ENCODE results near the gene PPP1R12B. TPM values are rescaled to one million over a fixed set of nuclear protein-coding genes. Genes with fewer than 3 reads are reported as not detected.
A peak's percentile ranks its signal among the peaks of the same experiment; 100 is the strongest.
"Not testable (repeated sequence)": the region's sequence is repeated elsewhere in the genome, so short reads cannot be mapped to it uniquely, and the experiment has no call there.

PPP1R12B gene
- polyA plus RNA-seq, 3 donors from 2014 or later = 3.8 to 8.3 (median 4.3) TPM

DNA sequence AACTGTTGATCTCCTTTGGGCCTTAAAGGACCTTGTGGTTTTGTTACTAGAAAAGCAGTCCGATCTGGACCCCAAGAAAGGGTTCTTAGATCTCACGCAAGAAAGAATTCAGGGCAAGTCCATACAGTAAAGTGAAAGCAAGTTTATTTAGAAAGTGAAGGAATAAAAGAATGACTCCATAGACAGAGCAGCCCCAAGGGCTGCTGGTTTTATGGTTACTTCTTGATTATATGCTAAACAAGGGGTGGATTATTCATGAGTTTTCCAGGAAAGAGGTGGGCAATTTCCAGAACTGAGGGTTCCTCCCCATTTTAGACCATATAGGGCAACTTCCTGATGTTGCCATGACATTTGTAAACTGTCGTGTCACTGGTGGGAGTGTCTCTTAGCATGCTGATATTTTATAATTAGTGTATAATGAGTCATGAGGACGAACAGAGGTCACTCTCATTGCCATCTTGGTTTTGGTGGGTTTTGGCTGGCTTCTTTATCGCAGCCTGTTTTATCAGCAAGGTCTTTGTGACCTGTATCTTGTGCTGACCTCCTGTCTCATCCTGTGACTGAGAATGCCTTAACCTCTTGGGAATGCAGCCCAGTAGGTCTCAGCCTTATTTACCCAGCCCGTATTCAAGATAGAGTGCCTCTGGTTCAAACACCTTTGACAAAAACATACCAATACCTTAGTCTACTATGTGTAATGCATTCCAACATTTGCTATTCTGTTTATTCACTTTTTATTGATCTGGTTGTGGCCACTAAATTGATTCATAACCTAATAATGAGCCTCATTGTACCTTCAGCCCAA is 183.5 kb downstream of the PPP1R12B start:
- not testable (repeated sequence) for DNase-seq; H3K27me3 Mint-ChIP-seq (ENCODE audit: low read depth in 3 of 3); H3K4me3 Mint-ChIP-seq; H3K36me3 Mint-ChIP-seq; H3K27ac Mint-ChIP-seq; H3K9me3 Mint-ChIP-seq; H3K4me1 Mint-ChIP-seq

- not testable (repeated sequence) for H3K4me3 Mint-ChIP-seq
These were observed 190.7 kb downstream of the PPP1R12B start for GRCh38 chr1:202539166-202539574.

DNA sequence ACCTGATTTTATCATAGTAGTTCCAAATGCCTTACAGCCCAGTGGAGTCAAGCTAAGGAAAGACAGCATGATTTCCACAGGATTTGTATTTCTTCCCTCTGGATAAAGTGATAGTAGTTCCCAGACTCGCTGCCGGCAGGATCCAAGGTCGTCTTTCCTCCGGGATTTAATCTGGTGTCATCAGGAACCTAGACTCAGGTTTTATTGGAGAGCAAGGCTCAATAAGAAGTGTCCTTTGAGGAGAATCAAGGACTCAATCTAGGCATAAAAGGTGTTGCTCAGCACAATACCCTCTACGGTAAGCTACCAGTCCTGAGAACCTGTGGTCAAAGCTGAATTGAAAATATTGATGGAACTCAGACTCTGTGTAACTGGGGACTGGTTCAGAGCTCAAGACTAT is 191.1 kb downstream of the PPP1R12B start:
- H3K4me3 Mint-ChIP-seq; H3K27me3 Mint-ChIP-seq (ENCODE audit: low read depth in 3 of 3); H3K27ac Mint-ChIP-seq: not testable (repeated sequence)

More at GRCh38 chr1:202539166-202539574, 190.7 kb downstream of the PPP1R12B start:
- H3K9me3 Mint-ChIP-seq; H3K27me3 Mint-ChIP-seq (ENCODE audit: low read depth in 3 of 3); H3K36me3 Mint-ChIP-seq; H3K4me1 Mint-ChIP-seq; DNase-seq; H3K27ac Mint-ChIP-seq: not testable (repeated sequence)

GRCh38 chr1:202540014-202540413 is 191.5 kb downstream of the PPP1R12B start:
- no peaks in the 10 kb centered on the region for H3K9me3 Mint-ChIP-seq
- no peaks in the 10 kb centered on the region for H3K27me3 Mint-ChIP-seq (ENCODE audit: low read depth in 3 of 3)
- H3K4me3 Mint-ChIP-seq = no peak overlapping the region
- H3K36me3 Mint-ChIP-seq = no peaks in the 10 kb centered on the region
- no peaks in the 10 kb centered on the region for H3K4me1 Mint-ChIP-seq
- H3K27ac Mint-ChIP-seq = no peak overlapping the region
- no peak for DNase-seq

More for the DNA sequence above, 191.1 kb downstream of the PPP1R12B start:
- H3K9me3 Mint-ChIP-seq, H3K4me1 Mint-ChIP-seq, DNase-seq, H3K36me3 Mint-ChIP-seq: not testable (repeated sequence)

- H3K4me3 Mint-ChIP-seq = no peak overlapping the region
These were observed 191.9 kb downstream of the PPP1R12B start for GRCh38 chr1:202540448-202540847.

GRCh38 chr1:202540858-202541257 is 192.4 kb downstream of the PPP1R12B start:
- H3K4me1 Mint-ChIP-seq; H3K27me3 Mint-ChIP-seq (ENCODE audit: low read depth in 3 of 3); H3K4me3 Mint-ChIP-seq; H3K36me3 Mint-ChIP-seq; DNase-seq; H3K9me3 Mint-ChIP-seq; H3K27ac Mint-ChIP-seq: not testable (repeated sequence)

More at GRCh38 chr1:202540448-202540847, 191.9 kb downstream of the PPP1R12B start:
- no peaks in the 10 kb centered on the region for H3K9me3 Mint-ChIP-seq
- peaks cover 0 to 1% of the 10 kb centered on the region in 2 donors for H3K4me1 Mint-ChIP-seq
- no peak for DNase-seq
- no peaks in the 10 kb centered on the region for H3K36me3 Mint-ChIP-seq
- H3K27ac Mint-ChIP-seq = no peak overlapping the region
- no peaks in the 10 kb centered on the region for H3K27me3 Mint-ChIP-seq (ENCODE audit: low read depth in 3 of 3)

DNA sequence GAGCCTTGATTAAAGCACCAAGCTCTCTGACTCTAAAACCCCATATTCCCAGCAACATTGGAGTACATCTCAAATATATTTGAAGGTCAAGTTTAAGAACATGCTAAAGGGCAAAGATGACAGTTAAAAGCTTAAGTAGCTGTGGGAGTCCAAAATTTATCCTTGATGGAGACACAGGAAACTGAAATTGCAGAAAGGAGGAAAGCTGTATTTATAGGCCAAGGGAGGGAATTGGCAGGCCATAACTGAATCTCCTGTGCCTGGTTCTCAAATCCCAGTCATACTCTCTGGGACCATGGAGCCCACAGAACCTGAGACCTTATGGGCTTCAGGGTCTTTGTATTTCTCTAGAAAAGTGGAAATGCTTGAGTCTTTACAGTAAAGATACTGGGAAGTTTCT is 193.9 kb downstream of the PPP1R12B start:
- not testable (repeated sequence) for H3K36me3 Mint-ChIP-seq; H3K9me3 Mint-ChIP-seq; H3K27ac Mint-ChIP-seq; DNase-seq; H3K27me3 Mint-ChIP-seq (ENCODE audit: low read depth in 3 of 3); H3K4me3 Mint-ChIP-seq
- H3K4me1 Mint-ChIP-seq = peaks cover 13 to 19% of the 10 kb centered on the region in 2 donors

DNA sequence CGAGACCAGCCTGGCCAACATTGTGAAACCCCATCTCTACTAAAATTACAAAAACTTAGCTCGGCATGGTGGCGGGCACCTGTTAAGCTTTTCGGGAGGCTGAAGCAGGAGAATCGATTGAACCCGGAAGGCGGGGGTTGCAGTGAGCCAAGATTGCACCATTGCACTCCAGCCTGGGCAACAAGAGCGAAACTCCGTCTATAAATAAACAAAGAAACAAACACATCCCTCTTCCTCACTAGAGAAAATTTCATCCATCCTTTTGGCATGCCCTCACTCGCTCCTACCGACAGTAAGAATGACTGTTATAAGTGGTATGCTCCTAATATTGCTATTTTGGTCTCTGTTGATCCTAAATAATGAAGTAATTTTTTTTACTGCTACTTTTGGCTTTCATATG is 195.0 kb downstream of the PPP1R12B start:
- not testable (repeated sequence) for H3K27ac Mint-ChIP-seq; H3K36me3 Mint-ChIP-seq; DNase-seq; H3K27me3 Mint-ChIP-seq (ENCODE audit: low read depth in 3 of 3); H3K4me3 Mint-ChIP-seq; H3K9me3 Mint-ChIP-seq
- H3K4me1 Mint-ChIP-seq = peaks cover 13 to 19% of the 10 kb centered on the region in 2 donors

DNA sequence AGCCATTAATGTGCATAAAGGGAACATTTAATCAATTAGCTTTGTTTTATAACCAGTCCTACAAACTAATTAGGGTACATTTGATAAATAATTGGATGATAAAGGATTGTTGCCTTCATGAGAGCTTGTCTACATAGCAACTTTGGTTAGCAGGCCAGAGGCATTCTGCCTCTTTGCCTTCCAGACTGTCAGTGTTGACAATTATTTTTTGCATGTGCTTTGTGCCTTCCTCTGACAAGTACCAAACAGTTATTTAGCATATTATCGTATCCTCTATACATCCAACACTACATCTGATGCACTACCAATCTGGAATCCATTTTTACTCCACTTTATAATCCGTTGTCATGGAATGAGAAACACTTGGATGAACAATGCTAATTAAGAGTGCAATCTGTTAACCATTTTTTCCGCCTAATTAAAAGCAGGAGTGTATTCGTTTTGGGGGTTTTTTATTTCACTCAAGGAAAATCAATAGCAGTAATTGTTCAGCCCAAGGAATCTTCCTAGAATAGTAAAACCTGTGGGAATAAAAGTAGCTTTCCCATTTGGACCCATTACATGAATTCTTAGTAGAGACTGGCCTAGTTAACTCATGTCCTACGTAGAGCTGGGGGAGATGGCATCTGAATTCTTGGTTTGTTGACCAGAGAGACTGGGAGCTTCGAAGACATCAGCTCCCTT is 196.4 kb downstream of the PPP1R12B start:
- peaks cover 13 to 19% of the 10 kb centered on the region in 2 donors for H3K4me1 Mint-ChIP-seq
- DNase-seq; H3K4me3 Mint-ChIP-seq; H3K36me3 Mint-ChIP-seq; H3K9me3 Mint-ChIP-seq; H3K27ac Mint-ChIP-seq; H3K27me3 Mint-ChIP-seq (ENCODE audit: low read depth in 3 of 3): not testable (repeated sequence)

GRCh38 chr1:202545647-202546303 is 197.3 kb downstream of the PPP1R12B start:
- DNase-seq; H3K36me3 Mint-ChIP-seq; H3K27me3 Mint-ChIP-seq (ENCODE audit: low read depth in 3 of 3); H3K4me3 Mint-ChIP-seq; H3K9me3 Mint-ChIP-seq: not testable (repeated sequence)
- peak overlapping the region in 1 of 6 donors; percentile 15 for H3K27ac Mint-ChIP-seq
- peaks cover 13 to 19% of the 10 kb centered on the region in 2 donors for H3K4me1 Mint-ChIP-seq

GRCh38 chr1:202546377-202546776 is 197.9 kb downstream of the PPP1R12B start:
- not testable (repeated sequence) for H3K36me3 Mint-ChIP-seq; H3K27me3 Mint-ChIP-seq (ENCODE audit: low read depth in 3 of 3); H3K9me3 Mint-ChIP-seq; H3K4me3 Mint-ChIP-seq; DNase-seq
- H3K4me1 Mint-ChIP-seq = peaks cover 13 to 19% of the 10 kb centered on the region in 2 donors
- peak overlapping the region in 2 of 6 donors; percentile 15 to 31 for H3K27ac Mint-ChIP-seq

- DNase-seq; H3K9me3 Mint-ChIP-seq; H3K4me3 Mint-ChIP-seq; H3K36me3 Mint-ChIP-seq; H3K27me3 Mint-ChIP-seq (ENCODE audit: low read depth in 3 of 3): not testable (repeated sequence)
- Mint-ChIP-seq H3K27ac (peak overlapping the region in 1 of 6 donors; percentile 31), H3K4me1 (peaks cover 13 to 19% of the 10 kb centered on the region in 2 donors)
These were observed 198.3 kb downstream of the PPP1R12B start for GRCh38 chr1:202546796-202547195.

- Mint-ChIP-seq H3K9me3 (no peaks in the 10 kb centered on the region), H3K27me3 (ENCODE audit: low read depth in 3 of 3) (peaks cover 0 to 4% (median 0%) of the 10 kb centered on the region in 3 donors), H3K4me1 (peaks cover 13 to 19% of the 10 kb centered on the region in 2 donors), H3K27ac (no peak overlapping the region), H3K4me3 (no peak overlapping the region), H3K36me3 (no peaks in the 10 kb centered on the region)
- DNase-seq = no peak
These were observed 198.7 kb downstream of the PPP1R12B start for GRCh38 chr1:202547215-202547614.

- not testable (repeated sequence) for H3K36me3 Mint-ChIP-seq; H3K4me3 Mint-ChIP-seq; DNase-seq; H3K9me3 Mint-ChIP-seq; H3K27ac Mint-ChIP-seq; H3K27me3 Mint-ChIP-seq (ENCODE audit: low read depth in 3 of 3)
- peaks cover 13 to 19% of the 10 kb centered on the region in 2 donors for H3K4me1 Mint-ChIP-seq
These were observed 201.6 kb downstream of the PPP1R12B start for GRCh38 chr1:202550088-202550487.

All from immature natural killer cell (primary cell).